ENCODE measurements around the gene CDH4.

DNA sequence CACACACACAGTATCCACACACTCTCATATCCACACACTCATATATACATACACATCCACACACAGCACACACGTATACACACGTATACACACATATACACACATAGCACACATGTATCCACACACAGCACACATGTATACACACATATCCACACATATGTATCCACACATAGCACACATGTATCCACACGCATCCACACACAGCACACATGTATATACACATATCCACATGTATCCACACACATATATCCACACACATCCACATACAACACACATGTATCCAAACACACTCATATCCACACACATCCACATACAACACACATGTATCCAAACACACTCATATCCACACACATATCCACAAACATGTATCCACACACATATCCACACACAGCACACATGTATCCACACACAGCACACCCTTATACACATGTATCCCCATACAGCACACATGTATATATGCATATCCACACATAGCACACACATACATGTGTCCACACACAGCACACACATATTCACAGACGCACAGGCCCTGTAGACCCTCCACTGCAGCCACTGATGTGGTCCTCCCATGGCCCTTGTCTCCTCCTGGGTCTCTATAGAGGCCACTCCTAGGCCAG, 172.1 kb downstream of the CDH4 start:
- TF ChIP-seq, protein P1, sequence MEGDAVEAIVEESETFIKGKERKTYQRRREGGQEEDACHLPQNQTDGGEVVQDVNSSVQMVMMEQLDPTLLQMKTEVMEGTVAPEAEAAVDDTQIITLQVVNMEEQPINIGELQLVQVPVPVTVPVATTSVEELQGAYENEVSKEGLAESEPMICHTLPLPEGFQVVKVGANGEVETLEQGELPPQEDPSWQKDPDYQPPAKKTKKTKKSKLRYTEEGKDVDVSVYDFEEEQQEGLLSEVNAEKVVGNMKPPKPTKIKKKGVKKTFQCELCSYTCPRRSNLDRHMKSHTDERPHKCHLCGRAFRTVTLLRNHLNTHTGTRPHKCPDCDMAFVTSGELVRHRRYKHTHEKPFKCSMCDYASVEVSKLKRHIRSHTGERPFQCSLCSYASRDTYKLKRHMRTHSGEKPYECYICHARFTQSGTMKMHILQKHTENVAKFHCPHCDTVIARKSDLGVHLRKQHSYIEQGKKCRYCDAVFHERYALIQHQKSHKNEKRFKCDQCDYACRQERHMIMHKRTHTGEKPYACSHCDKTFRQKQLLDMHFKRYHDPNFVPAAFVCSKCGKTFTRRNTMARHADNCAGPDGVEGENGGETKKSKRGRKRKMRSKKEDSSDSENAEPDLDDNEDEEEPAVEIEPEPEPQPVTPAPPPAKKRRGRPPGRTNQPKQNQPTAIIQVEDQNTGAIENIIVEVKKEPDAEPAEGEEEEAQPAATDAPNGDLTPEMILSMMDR (IDR thresholded peaks at IDR 0.05), result no peak
- no peak for TF ChIP-seq POLR2AphosphoS5 (IDR thresholded peaks at IDR 0.05)
